Thoracic aorta (tissue), 2 donors: ENCODE measurements around the gene RAB40C. TPM values are rescaled to one million over a fixed set of nuclear protein-coding genes. Genes with fewer than 3 reads are reported as not detected.

ENCODE experiments used
- ATAC-seq: fragments of 150-250 bp; one replicate; pipeline ENCODE4 v1.8.0; 2017; ENCODE audit warnings: low read depth; ENCODE audit not compliant: insufficient number of reproducible peaks, low FRiP score
- DNase-seq: peaks from one replicate; pipeline ENCODE4 v3.0.0-alpha.2; 2020; ENCODE audit warnings: low spot score
- H3K27ac ChIP-seq, 2 donors: fragments of 200-600 bp; sonication (generic); 1 replicate in 1 of 2; 2 replicates in 1 of 2; pipeline ENCODE4 v1.5.1; 2016; ENCODE audit warnings: mild to moderate bottlenecking in 2 of 2, moderate library complexity in 2 of 2
- H3K27me3 ChIP-seq: fragments of 200-600 bp; sonication (generic); replicated peaks from 2 replicates; pipeline ENCODE4 v1.6.0; 2016; ENCODE audit warnings: mild to moderate bottlenecking; ENCODE audit not compliant: insufficient read depth
- H3K36me3 ChIP-seq: fragments of 200-600 bp; sonication (generic); one replicate; pipeline ENCODE4 v1.5.1; 2016
- H3K4me1 ChIP-seq, 2 donors: fragments of 200-600 bp; sonication (generic); 1 replicate in 1 of 2; 2 replicates in 1 of 2; pipeline versions ENCODE4 v1.5.1 to v1.6.0; 2016; ENCODE audit warnings: low read depth in 2 of 2, mild to moderate bottlenecking in 1 of 2; ENCODE audit not compliant: control insufficient read depth in 1 of 2
- H3K4me3 ChIP-seq: fragments of 200-600 bp; sonication (generic); 2 replicates; pipeline ENCODE4 v1.5.1; 2016; ENCODE audit warnings: mild to moderate bottlenecking
- H3K9me3 ChIP-seq: fragments of 200-600 bp; sonication (generic); 2 replicates; pipeline ENCODE4 v1.5.1; 2016
- total RNA-seq, 2 donors: library from RNA; depleted of rRNA; stranded (reverse); fragments of >200 nt; gene quantifications; one replicate each; pipeline versions ENCODE4 v1.1.0 to v1.2.3, GENCODE V29; 2016
- TF ChIP-seq, protein P1 (sequence below): fragments of 200-600 bp; sonication (generic); IDR thresholded peaks from one replicate; pipeline ENCODE4 v1.5.1; 2019; ENCODE audit warnings: antibody characterized with exemption

The RAB40C gene
- total RNA-seq, 2 donors from 2014 or later, result 19.0 to 25.9 TPM

GRCh38 chr16:677316-678190 lies 87.7 kb downstream of the RAB40C start:
- TF ChIP-seq, protein P1, sequence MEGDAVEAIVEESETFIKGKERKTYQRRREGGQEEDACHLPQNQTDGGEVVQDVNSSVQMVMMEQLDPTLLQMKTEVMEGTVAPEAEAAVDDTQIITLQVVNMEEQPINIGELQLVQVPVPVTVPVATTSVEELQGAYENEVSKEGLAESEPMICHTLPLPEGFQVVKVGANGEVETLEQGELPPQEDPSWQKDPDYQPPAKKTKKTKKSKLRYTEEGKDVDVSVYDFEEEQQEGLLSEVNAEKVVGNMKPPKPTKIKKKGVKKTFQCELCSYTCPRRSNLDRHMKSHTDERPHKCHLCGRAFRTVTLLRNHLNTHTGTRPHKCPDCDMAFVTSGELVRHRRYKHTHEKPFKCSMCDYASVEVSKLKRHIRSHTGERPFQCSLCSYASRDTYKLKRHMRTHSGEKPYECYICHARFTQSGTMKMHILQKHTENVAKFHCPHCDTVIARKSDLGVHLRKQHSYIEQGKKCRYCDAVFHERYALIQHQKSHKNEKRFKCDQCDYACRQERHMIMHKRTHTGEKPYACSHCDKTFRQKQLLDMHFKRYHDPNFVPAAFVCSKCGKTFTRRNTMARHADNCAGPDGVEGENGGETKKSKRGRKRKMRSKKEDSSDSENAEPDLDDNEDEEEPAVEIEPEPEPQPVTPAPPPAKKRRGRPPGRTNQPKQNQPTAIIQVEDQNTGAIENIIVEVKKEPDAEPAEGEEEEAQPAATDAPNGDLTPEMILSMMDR, result no peak
- no peak overlapping the region for H3K4me3 ChIP-seq
- no peaks in the 10 kb centered on the region for H3K9me3 ChIP-seq
- no peak for ATAC-seq
- no peaks in the 10 kb centered on the region for H3K27me3 ChIP-seq
- no peak overlapping the region for H3K27ac ChIP-seq
- DNase-seq, result no peak
- peaks cover 22 to 42% of the 10 kb centered on the region in 2 donors for H3K4me1 ChIP-seq
- H3K36me3 ChIP-seq, result peaks cover 18% of the 10 kb centered on the region

DNA sequence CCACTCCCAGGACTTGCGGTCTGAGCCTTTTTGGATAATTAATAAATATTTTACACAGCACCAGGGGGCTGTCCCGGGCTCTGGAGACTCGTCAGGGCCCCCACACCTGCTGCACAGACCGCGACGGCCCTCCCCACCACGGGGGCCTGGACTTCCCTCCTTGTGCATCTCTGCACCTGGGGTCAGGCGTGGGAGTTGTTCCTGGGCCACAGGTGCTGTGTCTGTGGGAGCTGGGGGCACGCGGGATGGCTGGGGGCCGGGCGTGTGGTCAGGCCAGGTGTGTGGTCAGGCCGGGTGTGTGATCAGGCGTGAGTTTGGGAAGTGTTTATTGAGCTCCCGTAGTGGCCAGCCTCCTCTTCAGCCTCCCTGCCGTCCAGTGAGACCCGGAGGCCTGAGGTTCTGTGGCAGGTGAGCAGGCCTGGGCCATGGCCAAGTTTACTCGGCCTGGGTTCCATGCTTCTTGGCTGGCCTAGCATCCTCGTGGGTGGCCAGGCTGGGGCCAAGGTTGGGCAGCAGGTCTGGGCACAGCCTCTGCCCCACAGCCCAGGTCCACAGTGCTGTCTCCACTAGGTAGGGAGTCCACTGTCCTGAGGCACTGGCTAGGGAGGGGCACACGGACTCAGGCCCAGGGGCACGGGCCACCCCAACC lies 88.5 kb downstream of the RAB40C start:
- Histone ChIP-seq H3K4me3 (no peak overlapping the region), H3K9me3 (no peaks in the 10 kb centered on the region), H3K27ac (no peak overlapping the region), H3K27me3 (no peaks in the 10 kb centered on the region), H3K4me1 (peaks cover 24 to 50% of the 10 kb centered on the region in 2 donors), H3K36me3 (peaks cover 19% of the 10 kb centered on the region)
- no peak for DNase-seq
- no peak for ATAC-seq
- TF ChIP-seq, protein P1, result no peak

Other genes with a start within 250 kb of the RAB40C start
- 10 to 100 TPM; 20.0 to 27.2 TPM for gene AXIN1, start 237.3 kb upstream of the RAB40C start, total RNA-seq
- 10 to 100 TPM; 33.2 to 59.2 TPM for gene MRPL28, start 219.5 kb upstream of the RAB40C start, total RNA-seq
- 10 to 100 TPM; 38.7 to 55.4 TPM for gene PGAP6, start 208.1 kb upstream of the RAB40C start, total RNA-seq
- gene NME4, start 192.9 kb upstream of the RAB40C start, total RNA-seq, result 10 to 100 TPM; 68.7 to 91.2 TPM
- gene DECR2, start 188.2 kb upstream of the RAB40C start, total RNA-seq, result 10 to 100 TPM; 24.1 to 25.6 TPM
- 10 to 100 TPM; 70.1 to 71.1 TPM for gene RAB11FIP3, start 164.4 kb upstream of the RAB40C start, total RNA-seq
- 10 to 100 TPM; 46.2 to 96.6 TPM for gene CAPN15, start 62.4 kb upstream of the RAB40C start, total RNA-seq
- gene PRR35, start 29.7 kb upstream of the RAB40C start, total RNA-seq, result under 1 TPM in 1 of 2 donors, not detected in 1; 0.42 TPM
- 1 to 10 TPM; 2.0 to 3.2 TPM for gene NHLRC4, start 23.1 kb upstream of the RAB40C start, total RNA-seq
- gene PIGQ, start 20.1 kb upstream of the RAB40C start, total RNA-seq, result 10 to 100 TPM; 54.2 to 80.1 TPM
- 1 to 10 TPM in 1 of 2 donors, under 1 TPM in 1; 0.92 to 1.2 TPM for gene WFIKKN1, start 40.9 kb downstream of the RAB40C start, total RNA-seq
- gene METTL26, start 46.2 kb downstream of the RAB40C start, total RNA-seq, result 100 to 1,000 TPM in 1 of 2 donors, 10 to 100 TPM in 1; 83.4 to 217 TPM
- gene MCRIP2, start 51.8 kb downstream of the RAB40C start, total RNA-seq, result 10 to 100 TPM; 12.2 to 42.2 TPM
- 10 to 100 TPM; 22.7 to 39.4 TPM for gene WDR90, start 59.3 kb downstream of the RAB40C start, total RNA-seq
- 10 to 100 TPM; 62.0 to 80.4 TPM for gene RHOT2, start 78.1 kb downstream of the RAB40C start, total RNA-seq
- gene RHBDL1, start 85.6 kb downstream of the RAB40C start, total RNA-seq, result 1 to 10 TPM in 1 of 2 donors, under 1 TPM in 1; 0.42 to 8.0 TPM
- 100 to 1,000 TPM; 103 to 145 TPM for gene STUB1, start 90.3 kb downstream of the RAB40C start, total RNA-seq
- 100 to 1,000 TPM in 1 of 2 donors, 10 to 100 TPM in 1; 98.7 to 128 TPM for gene JMJD8, start 94.3 kb downstream of the RAB40C start, total RNA-seq
- 10 to 100 TPM; 10.7 to 13.5 TPM for gene WDR24, start 100.3 kb downstream of the RAB40C start, total RNA-seq
- not detected for gene FBXL16, start 115.7 kb downstream of the RAB40C start, total RNA-seq
- 10 to 100 TPM; 28.9 to 58.9 TPM for gene METRN, start 125.1 kb downstream of the RAB40C start, total RNA-seq
- gene ANTKMT, start 131.1 kb downstream of the RAB40C start, total RNA-seq, result 10 to 100 TPM; 29.7 to 46.7 TPM
- under 1 TPM; 0.92 to 0.95 TPM for gene CCDC78, start 136.4 kb downstream of the RAB40C start, total RNA-seq
- gene HAGHL, start 137.0 kb downstream of the RAB40C start, total RNA-seq, result 1 to 10 TPM; 6.4 to 8.1 TPM
- 10 to 100 TPM; 27.0 to 30.3 TPM for gene CIAO3, start 150.9 kb downstream of the RAB40C start, total RNA-seq
- 1 to 10 TPM in 1 of 2 donors, not detected in 1; 1.3 TPM for gene MSLN, start 170.7 kb downstream of the RAB40C start, total RNA-seq
- 10 to 100 TPM; 12.3 to 13.9 TPM for gene RPUSD1, start 198.3 kb downstream of the RAB40C start, total RNA-seq
- gene CHTF18, start 198.6 kb downstream of the RAB40C start, total RNA-seq, result 10 to 100 TPM; 10.2 to 15.4 TPM
- gene GNG13, start 210.7 kb downstream of the RAB40C start, total RNA-seq, result not detected